HepG2 (cell line): ENCODE measurements around the gene PRELID1. TPM values are rescaled to one million over a fixed set of nuclear protein-coding genes. Genes with fewer than 3 reads are reported as not detected.

Experiments used
- ATAC-seq: fragments of 200-7000 bp; cut with Tn5 transposase; 3 replicates; pipeline ENCODE4 v1.9.1; 2020; ENCODE audit warnings: mild to moderate bottlenecking, moderate library complexity
- BruUV-seq: library from RNA; stranded (reverse); fragments of 400-500 nt; replicated peaks from 2 replicates; lab custom pipeline; 2021; lab: Mats Ljungman, UMichigan
- CTCF ChIA-PET: fragments of 300-600 bp; formaldehyde crosslinking; extraction: SDS; loops from one replicate; lab custom pipeline; 2021; ENCODE audit warnings: low total read pairs, inconsistent platforms, low intra/inter-chr PET ratio; lab: Yijun Ruan, JAX
- POLR2A ChIA-PET: fragments of 350-600 bp; sonication (Branson Sonifier 250); formaldehyde crosslinking; loops from one replicate; lab custom pipeline; 2020; ENCODE audit warnings: antibody characterized with exemption, inconsistent platforms; lab: Yijun Ruan, JAX
- DNase-seq: peaks from one replicate; pipeline ENCODE4 v3.0.0-alpha.2; 2015; ENCODE audit warnings: low spot score
- FAIRE-seq: peaks from 3 replicates; lab custom pipeline; 2011; peaks lifted over from hg19 to GRCh38; lab: Jason Lieb, UNC
- H2AFZ ChIP-seq: one replicate; pipeline ENCODE4 v1.6.1; 2011; ENCODE audit warnings: low read length, inconsistent platforms
- H3K27ac ChIP-seq: fragments of 300-600 bp; 3 replicates; pipeline ENCODE4 v1.8.0; 2011; ENCODE audit warnings: mixed run types, mild to moderate bottlenecking, mixed read lengths, low read length, inconsistent platforms; ENCODE audit not compliant: insufficient read depth; ENCODE audit errors: extremely low read length
- H3K27me3 ChIP-seq, 2 experiments: fragments of 200-600 bp in 1 of 2; 2 replicates in 1 of 2; 3 replicates in 1 of 2; pipeline versions ENCODE4 v1.6.0 to v1.8.0; 2011; ENCODE audit warnings: low read length in 2 of 2, mild to moderate bottlenecking in 2 of 2, moderate library complexity in 2 of 2, inconsistent platforms in 1 of 2; ENCODE audit not compliant: insufficient read depth in 2 of 2, control insufficient read depth in 1 of 2
- H3K36me3 ChIP-seq, 2 experiments: fragments of 200-600 bp in 1 of 2; replicated peaks in 1 of 2; 2 replicates in 1 of 2; 3 replicates in 1 of 2; pipeline versions ENCODE4 v1.5.1 to v1.8.0; 2011; ENCODE audit warnings: low read length in 2 of 2, inconsistent platforms in 1 of 2; ENCODE audit not compliant: insufficient read depth in 2 of 2, control insufficient read depth in 1 of 2
- H3K4me1 ChIP-seq: 2 replicates; pipeline ENCODE4 v1.5.1; 2012; ENCODE audit warnings: low read length, inconsistent platforms; ENCODE audit not compliant: insufficient read depth
- H3K4me2 ChIP-seq: 2 replicates; pipeline ENCODE4 v1.6.0; 2011; ENCODE audit warnings: low read depth, low read length, inconsistent platforms
- H3K4me3 ChIP-seq, 3 experiments: fragments of 200-600 bp in 1 of 3; sonication (generic), shearing (Covaris generic) in 1 of 3; replicated peaks in 1 of 3; 2 replicates each; pipeline ENCODE4 v1.5.1; 2011 to 2016; ENCODE audit warnings: low read length in 3 of 3, inconsistent platforms in 2 of 3, low read depth in 2 of 3, mild to moderate bottlenecking in 2 of 3, control low read depth in 1 of 3, mixed read lengths in 1 of 3; ENCODE audit not compliant: insufficient read depth in 1 of 3
- H3K79me2 ChIP-seq: one replicate; pipeline ENCODE4 v1.6.1; 2011; ENCODE audit warnings: low read length, inconsistent platforms; ENCODE audit not compliant: insufficient read depth
- H3K9ac ChIP-seq: 2 replicates; pipeline ENCODE4 v1.6.0; 2011; ENCODE audit warnings: mild to moderate bottlenecking, low read depth, low read length, inconsistent platforms; ENCODE audit not compliant: insufficient read depth
- H3K9me3 ChIP-seq: 2 replicates; pipeline ENCODE4 v1.5.1; 2012; ENCODE audit warnings: mild to moderate bottlenecking, low read length
- H4K20me1 ChIP-seq: 2 replicates; pipeline ENCODE4 v1.6.0; 2011; ENCODE audit warnings: inconsistent platforms, mild to moderate bottlenecking, low read length, moderate library complexity; ENCODE audit not compliant: insufficient read depth
- CEBPB ChIP-seq: IDR thresholded peaks from 2 replicates; pipeline ENCODE4 v1.6.1; 2011; ENCODE audit warnings: low read depth, low read length, improper control_type of control experiment, borderline replicate concordance
- CENPX ChIP-seq: sonication (generic); formaldehyde crosslinking; IDR thresholded peaks from 2 replicates; pipeline ENCODE4 v1.9.0; 2021; ENCODE audit warnings: mild to moderate bottlenecking, missing genetic modification reagents, moderate library complexity
- NCOA1 ChIP-seq: sonication (generic); formaldehyde crosslinking; IDR thresholded peaks from 2 replicates; pipeline ENCODE4 v1.9.0; 2021; ENCODE audit warnings: missing genetic modification reagents
- SIN3A ChIP-seq: IDR thresholded peaks from 2 replicates; pipeline ENCODE4 v1.6.1; 2011; ENCODE audit warnings: low read depth, mild to moderate bottlenecking, control low read depth, low read length, borderline replicate concordance
- TAF15 ChIP-seq: fragments of 200-400 bp; formaldehyde crosslinking; IDR thresholded peaks from one replicate; pipeline ENCODE4 v1.6.1; 2018; ENCODE audit warnings: mild to moderate bottlenecking, low read depth, low read length; ENCODE audit not compliant: poor library complexity, severe bottlenecking
- ZBTB38 ChIP-seq: sonication (generic); formaldehyde crosslinking; IDR thresholded peaks from 2 replicates; pipeline ENCODE4 v1.5.1; 2020; ENCODE audit warnings: mild to moderate bottlenecking, missing genetic modification reagents
- ZNF619 ChIP-seq: sonication (generic); formaldehyde crosslinking; IDR thresholded peaks from 2 replicates; pipeline ENCODE4 v1.4.0; 2020; ENCODE audit warnings: mild to moderate bottlenecking, missing genetic modification reagents
- ZNF674 ChIP-seq: sonication (generic); formaldehyde crosslinking; IDR thresholded peaks from 2 replicates; pipeline ENCODE4 v1.5.0; 2020; ENCODE audit warnings: low read depth, mild to moderate bottlenecking, missing genetic modification reagents
- ZNF747 ChIP-seq: sonication (generic); formaldehyde crosslinking; IDR thresholded peaks from 2 replicates; pipeline ENCODE4 v1.8.1; 2023; ENCODE audit warnings: missing genetic modification reagents, mild to moderate bottlenecking, borderline replicate concordance
- WGBS: methylation state at CpG from one replicate; pipeline ENCODE4 v1.1.6; 2017; ENCODE audit warnings: low lambda C conversion rate; 5-methylcytosine and 5-hydroxymethylcytosine counted together
- in situ Hi-C: cut with HindIII; loops from 2 replicates; pipeline ENCODE4 v1.10.0; 2017; ENCODE audit warnings: low pct_unique_long_range_greater_than_20kb; ENCODE audit not compliant: extremely low pct_ligation_motif_present
- intact Hi-C: fragments of 100-400 bp; cut with micrococcal nuclease; formaldehyde crosslinking; loops from one replicate; pipeline ENCODE4 v1.10.0; 2022; ENCODE audit not compliant: unreplicated experiment
- polyA plus RNA-seq, 8 experiments: library from polyadenylated mRNA; depleted of rRNA in 3 of 8; stranded (reverse) in 7 of 8; unstranded in 1 of 8; fragments of >200 nt; fragmentation: Illumina TruSeq in 4 of 8; extraction: Trizol in 4 of 8; gene quantifications; 2 replicates each; pipeline versions ENCODE4 v1.2.1 to v1.2.3, GENCODE V29; 2011 to 2016; ENCODE audit warnings: low read depth in 4 of 8, missing spikeins in 1 of 8, mixed read lengths in 1 of 8; ENCODE audit not compliant: insufficient read depth in 1 of 8
- total RNA-seq, 5 experiments: library from RNA; depleted of rRNA; stranded (reverse); fragments of >200 nt; fragmentation: Illumina TruSeq; extraction: Trizol; gene quantifications; 2 replicates each; pipeline ENCODE4 v1.2.3, GENCODE V29; 2016; ENCODE audit warnings: low read depth in 1 of 5

Gene PRELID1
- total and polyA plus RNA-seq, 2 of the 13 experiments (the other 11 are each of a cell fraction or from before 2014, with no cell fraction given), result 250 to 271 TPM

- ATAC-seq (0 out of 3 replicates have a peak, but pooled peaks have one; percentile 8), FAIRE-seq (peak; percentile 34), DNase-seq (no peak)
- H4K20me1 ChIP-seq, result peaks cover 19% of the 10 kb centered on the region
- TF ChIP-seq ZNF674 (CRISPR knock-in tag) (no peak), ZBTB38 (CRISPR knock-in tag) (peak; percentile 71; the same call in 1 of the 2 replicates), ZNF747 (CRISPR knock-in tag) (0 out of 2 replicates have a peak, but pooled peaks have one; percentile 16), SIN3A (0 out of 2 replicates have a peak, but pooled peaks have one; percentile 25), ZNF619 (CRISPR knock-in tag) (no peak), NCOA1 (CRISPR knock-in tag) (no peak), CEBPB (no peak), TAF15 (no peak), CENPX (CRISPR knock-in tag) (no peak)
- intact Hi-C loops, result loop anchor here (2.0 kb wide), 1 partner anchor 188 kb away; no protein-coding TSS in a partner anchor
- peak overlapping the region; percentile 78 for H3K27ac ChIP-seq
- WGBS, result 68% methylated on average over 16 of the region's 24 CpGs
- peaks cover 7 to 32% of the 10 kb centered on the region in 2 experiments for H3K36me3 ChIP-seq
- ChIA-PET CTCF (no interaction called here), POLR2A (no interaction called here)
- H3K4me2 ChIP-seq, result peak overlapping the region; percentile 93
- in situ Hi-C loops, result loop anchor here (5.0 kb wide), 1 partner anchor 190 kb away; no protein-coding TSS in a partner anchor
- H3K4me3 ChIP-seq, result peak overlapping the region; percentile 76 to 97 (median 85)
- H3K4me1 ChIP-seq, result peaks cover 30% of the 10 kb centered on the region
- H2AFZ ChIP-seq, result no peak overlapping the region
- H3K9me3 ChIP-seq, result no peaks in the 10 kb centered on the region
- peaks cover 31% of the 10 kb centered on the region for H3K79me2 ChIP-seq
- H3K9ac ChIP-seq, result peak overlapping the region; percentile 87
- BruUV-seq, result no TSS peak
- no peaks in the 10 kb centered on the region; a peak in 1 of 5 replicates for H3K27me3 ChIP-seq
Measured at GRCh38 chr5:177302354-177303110, 1.1 kb upstream of the PRELID1 start.
